Measurements from ENCODE around the gene PFDN6.
A peak's percentile ranks its signal among the peaks of the same experiment; 100 is the strongest.
"Not testable (repeated sequence)": the region's sequence is repeated elsewhere in the genome, so short reads cannot be mapped to it uniquely, and the experiment has no call there.

The PFDN6 gene

GRCh38 chr6:33273129-33273923 is 16.1 kb upstream of the PFDN6 start:
- no peak for DNase-seq (ENCODE audit: low read depth in 2 of 2, low spot score in 1 of 2)

GRCh38 chr6:33273924-33274902 is 15.2 kb upstream of the PFDN6 start:
- DNase-seq (ENCODE audit: low read depth in 2 of 2, low spot score in 1 of 2) = no peak

- DNase-seq (ENCODE audit: low read depth in 2 of 2, low spot score in 1 of 2) = not testable (repeated sequence)
Measured at GRCh38 chr6:33275795-33276580, 13.4 kb upstream of the PFDN6 start.

GRCh38 chr6:33276581-33276863 is 12.9 kb upstream of the PFDN6 start:
- DNase-seq (ENCODE audit: low read depth in 2 of 2, low spot score in 1 of 2) = no peak

GRCh38 chr6:33276864-33277662 is 12.3 kb upstream of the PFDN6 start, which contains the start of gene B3GALT4:
B3GALT4 (plus strand) TSS chr6:33277123; CDS start chr6:33277420, 297 bp downstream.
- peak in 1 of 2 donors; percentile 47 for DNase-seq (ENCODE audit: low read depth in 2 of 2, low spot score in 1 of 2)

- no peak for DNase-seq (ENCODE audit: low read depth in 2 of 2, low spot score in 1 of 2)
Measured at GRCh38 chr6:33277663-33278391, 11.6 kb upstream of the PFDN6 start.

- no peak for DNase-seq (ENCODE audit: low read depth in 2 of 2, low spot score in 1 of 2)
Measured at GRCh38 chr6:33278392-33278741, 11.0 kb upstream of the PFDN6 start.

GRCh38 chr6:33278810-33279209 is 10.6 kb upstream of the PFDN6 start:
- DNase-seq (ENCODE audit: low read depth in 2 of 2, low spot score in 1 of 2) = no peak

- no peak for DNase-seq (ENCODE audit: low read depth in 2 of 2, low spot score in 1 of 2)
Measured at GRCh38 chr6:33279257-33279695, 10.1 kb upstream of the PFDN6 start.

- DNase-seq (ENCODE audit: low read depth in 2 of 2, low spot score in 1 of 2) = no peak
Measured at GRCh38 chr6:33279971-33280511, 9.4 kb upstream of the PFDN6 start.

GRCh38 chr6:33280539-33280938 is 8.9 kb upstream of the PFDN6 start:
- no peak for DNase-seq (ENCODE audit: low read depth in 2 of 2, low spot score in 1 of 2)

- DNase-seq (ENCODE audit: low read depth in 2 of 2, low spot score in 1 of 2) = not testable (repeated sequence)
Measured at GRCh38 chr6:33285214-33285613, 4.2 kb upstream of the PFDN6 start.

GRCh38 chr6:33286946-33287914 is 2.2 kb upstream of the PFDN6 start:
- no peak for DNase-seq (ENCODE audit: low read depth in 2 of 2, low spot score in 1 of 2)

- no peak for DNase-seq (ENCODE audit: low read depth in 2 of 2, low spot score in 1 of 2)
Measured at GRCh38 chr6:33288141-33288920, 1.1 kb upstream of the PFDN6 start.

GRCh38 chr6:33289784-33290315 is 449 bp downstream of the PFDN6 start:
- no peak for DNase-seq (ENCODE audit: low read depth in 2 of 2, low spot score in 1 of 2)

GRCh38 chr6:33290459-33290858 is 1.1 kb downstream of the PFDN6 start:
- DNase-seq (ENCODE audit: low read depth in 2 of 2, low spot score in 1 of 2) = no peak

- DNase-seq (ENCODE audit: low read depth in 2 of 2, low spot score in 1 of 2) = no peak
Measured at GRCh38 chr6:33292996-33293682, 3.7 kb downstream of the PFDN6 start.

Data from stimulated activated CD8-positive, alpha-beta memory T cell treated with anti-CD3 and anti-CD28 coated beads, Interleukin-4, amount 100 ng/mL, for 4 hours (primary cell).